Epidermal melanocyte (primary cell): ENCODE measurements around the gene PLEKHA1.

ENCODE experiments used
- DNase-seq: peaks from one replicate; pipeline ENCODE4 v3.0.0; 2011; ENCODE audit warnings: low spot score; ENCODE audit not compliant: insufficient read length

PLEKHA1 gene

DNA sequence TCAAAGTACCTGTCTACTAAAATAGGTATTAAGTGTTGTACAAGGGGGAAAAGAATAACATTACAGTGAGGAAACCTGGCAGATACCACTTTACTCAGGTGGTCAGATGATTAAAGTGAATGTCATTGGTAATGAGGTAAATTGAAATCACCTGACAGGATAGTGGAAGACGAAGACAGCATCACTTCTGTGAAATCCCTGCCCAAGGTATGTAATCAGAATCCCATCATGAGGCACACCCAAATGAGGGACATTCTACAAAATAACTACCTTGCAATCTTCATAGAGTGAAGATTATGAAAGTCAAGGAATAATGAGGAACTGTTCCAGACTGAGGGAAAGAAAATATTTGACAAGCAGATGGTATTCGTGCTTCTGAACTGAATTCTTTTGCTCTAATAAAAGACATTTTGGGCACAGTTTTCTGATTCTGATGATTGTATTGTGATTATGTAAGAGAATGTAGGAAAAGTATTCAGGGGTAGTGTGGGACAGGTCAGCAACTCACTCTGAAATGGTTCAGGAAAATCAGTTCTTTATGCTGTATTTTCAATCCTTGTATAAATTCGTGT, 46.6 kb downstream of the PLEKHA1 start:
- no peak for DNase-seq

DNA sequence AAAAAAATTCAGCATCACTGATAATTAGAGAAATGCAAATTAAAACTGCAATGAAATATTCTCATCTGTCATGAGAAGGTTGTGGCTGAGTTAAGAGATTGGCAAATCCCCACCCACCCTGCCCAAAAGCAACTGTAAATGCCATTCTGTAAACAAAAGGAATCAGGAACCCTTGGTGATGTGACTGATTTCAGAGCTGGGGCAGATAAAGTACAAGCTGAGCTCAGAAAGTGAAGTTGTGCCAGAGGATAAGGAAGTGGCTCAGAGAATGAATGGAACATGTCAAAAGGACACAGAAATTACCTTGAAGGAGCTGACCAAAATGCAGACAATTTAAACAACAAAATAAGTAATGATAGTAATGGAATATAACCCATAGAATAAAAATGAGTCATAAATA, 47.2 kb downstream of the PLEKHA1 start:
- DNase-seq, result no peak

DNA sequence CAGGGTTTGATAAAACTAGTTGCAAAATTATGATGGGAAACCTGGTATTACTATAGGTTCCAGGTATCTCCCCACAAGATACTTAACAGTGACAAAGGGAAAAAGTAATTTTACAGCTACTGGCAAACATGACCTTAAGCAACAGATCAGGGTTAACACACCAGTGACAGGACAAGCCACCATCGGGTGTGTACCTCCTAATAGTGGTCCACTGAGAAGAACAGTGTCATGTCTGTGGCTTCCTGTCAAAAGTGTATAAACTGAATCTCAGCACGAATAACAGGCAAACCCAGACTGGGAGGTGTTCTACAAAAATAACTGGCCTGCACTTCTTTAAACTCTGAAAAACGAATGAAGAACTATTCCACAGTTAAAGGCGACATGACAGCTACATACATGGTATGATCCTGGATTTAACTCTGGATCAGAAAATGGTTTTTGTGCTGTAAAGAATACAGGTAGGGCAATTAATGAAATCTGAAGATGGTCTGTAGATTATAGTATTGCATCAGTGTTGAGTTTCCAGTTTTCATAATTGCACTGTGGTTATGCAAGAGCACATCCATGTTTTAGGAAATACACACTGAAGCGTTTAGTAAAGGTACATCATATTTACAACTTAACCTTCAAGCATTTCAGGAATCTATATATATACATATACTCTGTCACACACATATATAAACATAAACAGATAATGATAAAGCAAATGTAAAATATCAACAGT, 47.9 kb downstream of the PLEKHA1 start:
- no peak for DNase-seq

DNA sequence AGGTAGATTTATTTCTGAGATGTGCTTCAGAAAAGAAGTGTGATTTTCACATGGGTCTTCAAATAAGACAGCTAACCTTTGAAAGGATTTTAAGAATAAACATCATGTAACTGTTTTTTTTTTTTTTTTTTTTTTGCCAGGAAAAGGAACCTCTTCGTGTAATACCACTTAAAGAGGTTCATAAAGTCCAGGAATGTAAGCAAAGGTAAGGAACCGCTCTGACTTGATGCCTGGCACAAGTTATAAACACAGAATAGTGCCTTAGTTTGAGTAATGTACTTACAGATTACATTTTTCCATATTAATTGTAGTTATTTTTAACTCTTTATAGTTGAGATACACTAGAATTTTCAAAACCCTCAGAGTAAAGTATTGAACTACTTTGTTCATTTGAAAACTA, 49.6 kb downstream of the PLEKHA1 start:
- no peak for DNase-seq

DNA sequence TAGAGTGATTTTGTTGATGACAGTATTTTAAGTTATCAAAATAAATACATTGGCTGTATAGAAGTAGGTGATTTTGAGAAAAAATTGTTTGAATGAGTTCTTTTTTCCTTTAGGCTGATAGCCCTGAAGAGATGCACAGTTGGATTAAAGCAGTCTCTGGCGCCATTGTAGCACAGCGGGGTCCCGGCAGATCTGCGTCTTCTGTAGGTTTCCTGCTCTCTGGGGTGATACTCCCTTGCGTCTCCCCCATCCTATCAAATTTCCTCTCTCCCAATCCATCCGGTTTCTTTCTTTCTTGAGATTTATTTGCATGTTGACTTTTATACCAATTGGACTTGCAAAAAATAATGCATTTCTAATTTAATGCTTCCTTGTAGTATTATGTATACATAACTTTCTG, 52.3 kb downstream of the PLEKHA1 start:
- no peak for DNase-seq

DNA sequence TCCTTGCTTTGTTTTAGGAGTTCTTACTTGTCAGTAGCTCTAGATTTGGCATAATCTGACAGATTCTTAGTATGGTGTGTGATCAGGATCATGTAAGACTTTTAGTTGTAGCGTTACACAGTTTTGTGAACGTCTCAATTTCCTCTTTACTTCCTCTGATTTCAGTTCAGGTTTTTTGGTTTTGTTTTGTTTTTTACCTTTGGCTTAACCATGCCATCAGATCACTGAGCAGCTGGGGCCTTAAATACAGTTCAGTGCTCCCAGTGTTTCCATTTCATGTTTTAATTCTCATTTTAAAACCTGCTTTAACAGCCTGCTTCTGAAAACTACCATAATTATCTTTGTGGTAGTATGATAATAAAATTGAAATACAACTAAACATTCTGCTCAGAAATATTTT, 52.8 kb downstream of the PLEKHA1 start:
- no peak for DNase-seq

DNA sequence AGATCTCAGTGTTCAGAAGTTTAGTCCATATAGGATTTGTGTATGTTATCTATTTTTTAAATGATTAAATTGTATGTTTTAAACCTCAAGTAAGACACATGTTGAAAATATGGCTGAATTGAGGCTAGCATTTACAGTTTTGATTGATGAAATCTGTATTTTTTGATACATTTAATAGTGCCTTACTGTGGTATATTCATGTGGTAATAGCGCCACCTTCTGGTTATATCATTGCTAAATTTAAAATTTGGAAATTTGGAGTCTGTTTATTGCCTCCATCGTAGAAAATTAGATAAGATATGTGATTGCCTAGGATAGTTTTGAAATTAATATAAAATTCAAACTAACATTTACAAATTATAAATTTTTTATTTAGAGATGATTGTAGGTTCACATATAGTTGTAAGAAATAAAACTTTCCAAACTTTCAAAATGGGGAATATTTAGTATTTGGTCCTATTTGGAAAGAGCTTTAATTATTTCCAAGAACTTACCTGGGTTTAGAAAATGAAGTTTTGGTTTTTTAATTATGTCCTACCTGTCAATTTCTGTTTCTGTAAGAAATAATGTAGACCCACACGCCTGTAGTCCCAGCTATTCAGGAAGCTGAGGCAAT, 60.8 kb downstream of the PLEKHA1 start:
- DNase-seq, result peak; percentile 29

DNA sequence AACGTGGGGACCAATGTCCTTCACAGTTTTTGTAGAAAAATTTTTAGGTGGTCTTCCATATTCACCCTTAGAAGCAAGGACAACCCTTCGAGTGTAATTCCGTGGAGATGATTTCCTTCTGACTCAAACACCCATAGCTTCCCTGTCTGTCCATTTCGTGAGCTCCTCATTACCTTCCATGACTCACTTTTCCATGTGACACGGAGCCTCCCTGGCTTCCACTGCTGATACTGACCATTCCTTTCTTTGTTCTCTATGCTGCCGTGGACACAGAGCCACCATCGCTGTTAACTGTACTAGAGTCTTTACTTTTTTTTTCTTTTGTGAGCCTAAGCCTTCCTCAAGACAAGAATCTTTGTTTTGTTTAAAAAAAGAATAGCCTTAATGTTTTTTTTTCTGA, 67.5 kb downstream of the PLEKHA1 start:
- DNase-seq, result no peak

DNA sequence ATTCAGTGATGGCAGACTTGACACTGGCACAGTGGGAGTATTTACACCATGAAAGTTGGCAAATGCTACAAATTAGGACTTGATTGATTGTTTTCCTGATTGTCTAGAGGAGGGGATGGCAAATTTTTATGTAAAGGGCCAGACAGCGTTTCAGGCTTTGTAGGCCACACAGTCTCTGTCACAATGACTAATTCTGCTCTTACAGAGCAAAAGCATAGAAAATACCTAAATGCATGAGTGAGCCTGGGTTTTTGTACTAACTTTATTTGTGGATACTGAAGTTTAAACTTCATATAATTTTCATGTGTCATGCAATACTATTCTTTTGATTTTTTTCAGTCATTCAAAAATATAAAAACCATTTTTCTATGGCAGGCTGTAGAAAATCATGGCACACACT, 71.0 kb downstream of the PLEKHA1 start:
- DNase-seq, result no peak

DNA sequence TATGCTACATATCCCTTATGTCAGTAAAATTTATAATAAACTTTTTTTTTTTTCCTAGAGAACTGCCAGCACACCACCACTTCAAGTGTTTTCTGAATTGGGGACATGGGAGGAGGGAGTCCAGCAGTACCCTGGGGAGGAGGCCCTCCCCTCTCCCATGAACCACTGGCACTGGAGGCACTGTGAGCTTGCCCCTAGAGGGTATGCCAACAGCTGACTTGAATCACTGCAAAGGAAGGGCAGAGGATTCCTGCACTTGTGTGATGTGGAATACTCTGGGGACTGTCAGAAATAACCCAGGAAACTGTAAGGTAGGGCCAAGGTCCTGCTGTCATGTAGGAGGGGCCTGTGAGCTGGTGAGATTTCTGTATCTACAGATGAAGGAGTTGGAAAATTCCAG, 71.4 kb downstream of the PLEKHA1 start:
- DNase-seq, result no peak

DNA sequence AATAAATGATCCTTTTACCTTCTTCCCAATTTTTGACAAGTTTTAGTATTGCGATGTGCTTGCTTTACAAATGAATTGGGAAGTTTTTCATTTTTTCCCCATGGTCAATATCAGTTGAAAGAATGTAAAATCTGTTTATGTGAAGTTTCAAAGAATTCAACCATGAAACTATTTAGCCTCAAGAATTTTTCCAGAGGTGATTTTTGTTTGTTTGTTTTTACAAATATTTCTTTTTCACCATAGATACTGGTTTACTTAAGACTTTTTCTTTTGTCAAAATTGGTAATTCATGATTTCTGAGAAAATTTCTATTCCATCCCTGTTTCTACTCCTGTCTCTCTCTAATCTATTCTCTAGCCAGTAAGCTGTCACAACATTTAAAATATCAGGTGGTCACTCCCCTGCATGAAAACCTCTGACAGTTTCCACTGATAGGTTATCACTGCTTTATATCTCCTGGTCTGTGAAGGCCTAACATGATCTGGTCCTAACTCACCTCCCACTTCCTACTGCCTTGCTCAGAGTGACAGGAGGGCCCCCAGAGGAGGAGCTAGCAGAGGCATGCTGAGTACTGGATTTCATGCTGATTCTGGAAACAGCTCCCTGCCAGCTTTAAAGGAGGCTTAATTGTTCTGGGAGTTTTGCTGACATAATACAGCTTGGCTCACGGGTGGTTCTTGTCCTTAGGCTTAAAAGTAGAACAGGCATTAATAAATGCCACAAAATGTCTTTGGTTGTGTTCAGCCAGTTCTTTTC, 72.3 kb downstream of the PLEKHA1 start:
- no peak for DNase-seq

DNA sequence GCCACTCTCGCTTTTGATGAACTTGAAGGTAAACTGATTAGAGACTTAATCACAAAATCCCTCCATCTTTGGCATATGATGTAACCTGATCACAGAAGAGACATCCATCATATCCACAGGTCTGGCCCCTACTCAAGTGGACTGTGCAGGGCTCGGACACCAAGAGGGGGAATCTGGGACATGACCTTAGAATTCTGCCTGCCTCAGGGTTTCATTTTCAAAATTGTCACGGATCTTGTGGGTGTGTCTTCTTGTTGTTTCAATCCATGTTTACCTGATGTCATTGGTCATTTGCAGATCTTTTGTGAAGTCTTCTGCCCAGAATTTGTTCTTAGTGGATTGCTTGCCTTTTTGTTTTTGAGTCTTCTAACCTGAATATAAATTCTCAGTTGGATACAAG, 74.1 kb downstream of the PLEKHA1 start:
- DNase-seq, result no peak

DNA sequence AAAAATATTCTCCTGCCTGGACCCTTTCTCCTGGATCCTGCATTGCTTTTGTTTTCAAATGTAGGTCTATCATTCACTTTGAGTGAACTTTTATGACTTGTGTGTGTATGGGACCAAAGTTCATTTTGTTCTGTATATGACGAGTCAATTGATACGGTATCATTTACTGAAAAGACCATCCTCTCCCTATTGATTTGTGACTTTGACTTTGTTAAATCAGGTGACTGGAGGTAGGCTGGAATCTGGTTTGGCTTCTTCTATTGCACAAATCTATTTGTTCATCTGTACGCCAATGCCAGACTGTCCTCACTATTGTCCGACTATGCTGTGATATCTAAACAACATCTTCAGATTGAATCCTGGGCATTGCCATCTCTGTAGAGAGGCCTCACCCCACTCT, 74.6 kb downstream of the PLEKHA1 start:
- DNase-seq, result no peak

DNA sequence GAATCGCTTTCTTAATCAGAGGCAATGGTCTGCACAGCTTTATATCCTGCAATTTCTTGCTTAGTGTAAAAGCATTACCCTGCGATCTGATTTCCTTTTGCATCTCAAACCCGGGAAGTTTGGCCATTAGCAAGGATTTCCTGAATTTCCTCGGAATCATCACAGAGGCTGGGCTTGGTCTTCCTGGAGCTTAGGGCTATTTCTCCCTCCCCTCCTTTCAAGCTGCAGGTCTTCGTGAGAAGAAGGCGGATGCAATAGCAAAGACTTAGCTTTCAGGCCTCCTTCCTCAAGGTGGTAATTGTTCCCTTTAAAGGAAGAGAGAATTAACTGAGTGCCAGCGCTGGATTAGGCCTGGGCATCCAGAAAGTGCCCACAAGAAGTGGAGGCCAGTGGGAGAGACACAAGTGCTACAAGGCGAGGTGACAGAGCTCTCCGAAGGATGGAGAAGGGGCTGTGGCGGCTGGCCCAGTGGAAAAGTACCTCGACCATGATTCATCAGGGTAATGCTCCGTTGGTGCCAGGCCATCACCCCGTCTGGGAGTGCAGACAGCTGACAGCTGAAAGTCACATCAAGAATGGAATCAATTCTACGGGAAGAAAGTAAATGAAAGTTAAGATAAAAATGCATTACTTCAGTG, 76.0 kb downstream of the PLEKHA1 start:
- no peak for DNase-seq

DNA sequence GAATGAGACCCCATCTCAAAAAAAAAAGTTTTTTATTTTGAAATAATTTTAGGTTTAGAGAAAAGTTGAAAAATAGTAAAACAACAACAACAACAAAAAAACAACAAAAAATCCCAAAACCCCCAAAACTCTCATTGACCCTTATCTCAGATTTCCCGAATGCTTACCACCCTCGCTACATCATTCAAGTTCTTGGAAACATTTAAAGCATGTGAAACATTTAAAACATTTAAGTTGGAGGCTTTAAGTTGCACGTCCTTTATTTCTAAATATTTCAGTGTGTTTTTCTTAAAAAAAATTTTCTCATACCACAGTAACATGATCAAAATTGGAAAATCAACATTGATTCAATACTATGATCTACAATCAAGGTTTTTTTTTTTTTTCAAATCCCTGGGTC, 79.6 kb downstream of the PLEKHA1 start:
- no peak for DNase-seq

DNA sequence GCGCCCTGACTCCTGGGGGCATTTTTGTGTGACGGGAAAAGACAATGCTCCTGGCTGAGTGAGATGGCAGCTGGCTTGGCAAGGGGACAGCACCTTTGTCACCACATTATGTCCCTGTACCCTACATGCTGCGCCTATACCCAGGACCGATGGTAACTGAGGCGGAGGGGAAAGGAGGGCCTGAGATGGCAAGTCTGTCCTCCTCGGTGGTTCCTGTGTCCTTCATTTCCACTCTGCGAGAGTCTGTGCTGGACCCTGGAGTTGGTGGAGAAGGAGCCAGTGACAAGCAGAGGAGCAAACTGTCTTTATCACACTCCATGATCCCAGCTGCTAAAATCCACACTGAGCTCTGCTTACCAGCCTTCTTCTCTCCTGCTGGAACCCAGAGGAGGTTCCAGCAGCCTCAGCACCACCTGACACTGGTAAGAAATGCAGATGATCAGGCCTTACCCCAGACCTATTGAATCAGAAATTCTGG, 80.1 kb downstream of the PLEKHA1 start, which contains the start of gene ARMS2:
ARMS2 (plus strand) TSS at position 51 of the 478 bp plus-strand sequence; CDS start at position 126, 75 bp downstream.
- DNase-seq, result no peak

DNA sequence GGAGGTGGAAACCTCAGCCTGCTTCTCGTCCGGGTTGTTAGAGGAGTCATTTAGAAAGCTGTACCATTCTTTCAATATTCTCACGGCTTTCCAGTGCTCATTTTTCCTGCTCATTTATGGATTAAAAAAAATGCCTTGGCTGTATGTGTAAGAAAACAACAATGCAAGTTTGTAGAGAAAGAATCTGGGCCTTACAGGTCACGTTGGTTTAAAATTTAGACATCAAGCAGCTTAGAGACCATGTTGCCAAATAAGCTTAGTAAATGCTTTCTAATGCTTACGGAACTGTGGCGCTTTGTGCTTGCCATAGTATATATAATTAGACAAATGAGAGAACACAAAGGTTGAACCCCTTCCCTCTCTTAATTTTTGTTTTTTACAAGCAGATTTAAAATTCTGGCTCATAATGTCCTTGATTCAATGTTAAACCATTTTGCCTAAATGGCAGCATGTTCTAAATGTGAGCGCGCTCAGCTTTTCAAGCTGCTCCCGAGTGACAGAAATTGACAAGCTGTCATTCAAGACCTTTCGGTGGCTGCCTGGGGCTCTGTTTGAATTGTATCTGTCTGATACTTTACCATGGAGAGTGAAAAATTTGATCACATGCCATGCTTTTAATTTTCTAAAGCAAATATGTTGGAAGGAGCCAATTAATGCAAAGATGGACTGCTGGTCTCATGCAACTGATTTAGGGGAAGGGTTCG, 81.0 kb downstream of the PLEKHA1 start:
- DNase-seq, result no peak

DNA sequence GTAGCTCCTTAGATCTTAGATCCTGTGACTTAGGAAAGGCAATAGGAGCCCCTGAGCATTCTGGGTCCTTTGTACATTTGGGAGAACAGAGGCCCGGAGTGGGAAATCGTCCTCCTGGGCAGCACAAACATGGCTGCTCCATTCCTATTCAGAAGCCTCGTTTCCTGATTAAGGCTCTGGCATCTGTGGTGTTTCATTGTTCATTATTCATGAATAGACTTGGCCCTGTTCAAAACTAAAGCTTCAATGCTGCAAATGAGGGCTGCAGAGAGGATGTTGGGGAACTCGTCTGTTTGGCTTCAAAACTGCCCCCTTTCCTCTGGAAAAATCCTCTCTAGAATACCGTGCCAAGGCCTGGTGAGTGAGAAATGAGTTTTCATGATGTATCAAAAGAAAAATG, 83.4 kb downstream of the PLEKHA1 start:
- DNase-seq, result no peak

DNA sequence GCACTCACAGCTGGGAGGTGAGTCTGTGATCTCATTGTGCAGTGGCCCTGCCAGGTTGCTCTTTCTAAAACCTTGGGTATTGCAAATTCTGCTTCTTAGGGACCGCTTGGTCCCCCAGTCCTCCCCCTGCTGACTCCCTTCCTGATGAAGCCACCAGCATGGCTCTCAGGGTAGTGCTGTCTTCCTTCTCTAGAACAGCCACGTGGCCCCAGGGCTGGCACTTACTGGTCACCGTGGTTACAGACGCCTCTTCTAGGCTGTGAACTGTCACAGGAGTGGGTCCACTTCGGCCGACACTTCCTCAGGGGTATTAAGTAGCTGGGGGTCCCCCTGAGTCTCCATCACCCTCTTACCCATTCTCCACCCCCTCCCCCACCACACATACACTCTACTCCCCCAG, 84.2 kb downstream of the PLEKHA1 start:
- DNase-seq, result no peak

DNA sequence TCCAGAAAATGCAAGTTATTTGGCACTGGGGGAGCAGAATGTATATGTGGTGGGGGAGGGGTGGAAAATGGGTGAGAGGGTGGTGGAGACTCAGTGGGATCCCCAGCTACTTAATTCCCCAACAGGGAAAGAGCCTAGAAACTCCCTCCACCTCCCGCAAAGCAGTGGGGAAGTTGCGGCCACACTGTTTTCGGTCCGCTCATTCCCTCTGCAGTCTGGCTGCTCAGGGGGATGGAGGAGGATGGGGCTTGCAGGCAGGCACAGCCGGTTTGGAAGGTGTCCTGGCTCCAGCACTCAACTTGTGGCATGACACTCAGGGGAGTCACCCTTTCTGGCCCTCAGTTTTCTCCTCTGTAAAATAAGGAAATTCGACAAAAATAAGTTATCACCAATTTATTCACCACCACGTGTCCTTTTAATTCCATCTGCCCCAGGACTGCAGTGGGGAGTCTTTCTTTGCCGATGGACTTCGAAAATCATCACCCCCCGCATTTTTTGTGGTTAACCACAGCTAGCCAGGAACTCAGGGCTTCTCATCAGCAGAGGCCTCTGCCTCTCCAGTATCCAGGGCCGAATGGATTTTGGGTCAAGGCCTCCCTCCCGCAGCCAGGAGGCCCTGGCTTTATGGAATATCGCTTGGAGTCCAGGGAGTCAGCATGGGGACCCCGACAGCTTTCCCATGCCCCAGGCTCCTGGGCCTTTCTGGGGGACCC, 85.2 kb downstream of the PLEKHA1 start:
- no peak for DNase-seq
